Brain pericyte (primary cell): ENCODE measurements around the gene SHROOM1.

Experiments used
- DNase-seq: peaks from one replicate; pipeline ENCODE4 v3.0.0-alpha.2; 2012; ENCODE audit warnings: low read depth, low spot score

SHROOM1 gene

DNA sequence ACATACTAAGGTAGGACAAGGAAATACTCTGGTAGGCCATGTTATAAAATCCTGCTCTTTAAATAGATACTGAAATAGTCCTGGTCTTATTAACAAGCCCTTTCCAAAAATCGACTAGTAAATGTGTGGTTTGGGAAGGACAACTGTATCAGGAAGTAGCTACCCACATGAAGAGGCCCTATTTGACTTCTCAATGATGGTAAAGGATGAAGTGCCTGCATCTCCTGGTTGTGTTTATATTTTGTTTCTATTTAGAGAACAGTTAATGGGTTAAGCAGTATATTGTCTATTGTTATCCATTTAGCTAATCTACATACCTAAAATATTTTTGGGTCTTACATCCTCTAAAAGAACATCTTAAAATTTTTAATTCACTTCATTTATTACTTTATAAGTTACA is 23.3 kb upstream of the SHROOM1 start:
- DNase-seq = no peak

DNA sequence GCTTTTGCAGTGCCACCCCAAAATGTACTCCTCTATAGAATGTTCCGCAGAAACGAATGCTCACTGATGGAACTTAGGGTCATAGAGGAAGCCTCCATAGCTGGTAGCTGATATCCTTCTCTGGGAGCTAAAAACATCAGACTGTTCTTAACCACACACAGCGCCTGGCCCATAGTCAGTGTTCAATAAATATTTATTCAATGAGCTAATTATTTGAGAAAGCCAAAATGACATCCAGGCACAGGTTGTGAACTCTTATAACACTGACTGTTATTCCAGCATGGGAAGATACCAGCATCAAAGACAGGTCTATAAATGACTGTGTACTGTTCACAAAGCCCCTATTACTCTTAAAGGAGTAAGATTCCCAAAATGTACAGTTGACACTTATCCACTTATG is 22.9 kb upstream of the SHROOM1 start:
- DNase-seq = no peak

- no peak for DNase-seq
These were observed 19.6 kb upstream of the SHROOM1 start for GRCh38 chr5:132850066-132850465.

GRCh38 chr5:132849347-132849746 is 18.9 kb upstream of the SHROOM1 start:
- DNase-seq = no peak

DNA sequence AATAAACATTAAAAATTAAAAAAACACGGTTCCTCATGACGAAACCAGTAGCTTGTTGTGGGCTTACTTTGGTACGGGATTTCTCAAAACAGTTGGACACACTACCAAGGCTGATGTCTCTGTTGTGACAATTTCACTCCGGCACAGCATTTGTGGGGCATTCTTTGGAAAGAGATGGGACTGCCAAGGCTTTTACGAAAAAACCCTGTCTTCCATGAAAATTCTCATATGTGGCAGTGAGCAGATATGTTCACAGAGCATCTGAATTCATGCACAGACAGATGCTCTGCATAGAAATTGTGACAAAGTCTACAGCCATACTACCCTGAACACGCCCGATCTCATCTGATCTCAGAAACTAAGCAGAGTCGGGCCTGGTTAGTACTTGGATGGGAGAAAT is 17.8 kb upstream of the SHROOM1 start:
- no peak for DNase-seq

- DNase-seq = no peak
These were observed 10.9 kb upstream of the SHROOM1 start for GRCh38 chr5:132841305-132841704.

- DNase-seq = no peak
These were observed 10.4 kb upstream of the SHROOM1 start for GRCh38 chr5:132840896-132841295.

GRCh38 chr5:132840313-132840712 is 9.9 kb upstream of the SHROOM1 start:
- DNase-seq = no peak

GRCh38 chr5:132839426-132840301 is 9.2 kb upstream of the SHROOM1 start:
- DNase-seq = no peak

GRCh38 chr5:132838516-132839282 is 8.3 kb upstream of the SHROOM1 start:
- DNase-seq = no peak

DNA sequence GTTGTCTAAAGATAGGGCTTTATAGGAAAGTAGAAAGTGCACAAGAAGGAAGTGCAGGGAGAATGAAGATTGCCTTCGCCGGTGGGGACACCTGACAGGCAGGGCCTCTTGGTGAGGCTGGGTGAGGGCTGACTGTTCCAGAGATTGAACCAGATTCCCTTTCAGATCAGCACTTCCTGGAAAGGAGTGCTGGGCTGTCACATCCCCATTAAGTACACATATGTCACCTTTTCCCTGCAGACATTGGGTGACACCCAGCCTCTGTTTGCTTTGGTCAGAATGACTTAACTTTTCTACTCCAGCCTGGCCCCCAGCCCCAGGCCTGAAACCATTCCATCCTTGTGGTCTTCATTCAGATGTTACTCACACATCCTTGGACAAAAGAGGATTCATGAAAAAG is 7.4 kb upstream of the SHROOM1 start:
- no peak for DNase-seq

DNA sequence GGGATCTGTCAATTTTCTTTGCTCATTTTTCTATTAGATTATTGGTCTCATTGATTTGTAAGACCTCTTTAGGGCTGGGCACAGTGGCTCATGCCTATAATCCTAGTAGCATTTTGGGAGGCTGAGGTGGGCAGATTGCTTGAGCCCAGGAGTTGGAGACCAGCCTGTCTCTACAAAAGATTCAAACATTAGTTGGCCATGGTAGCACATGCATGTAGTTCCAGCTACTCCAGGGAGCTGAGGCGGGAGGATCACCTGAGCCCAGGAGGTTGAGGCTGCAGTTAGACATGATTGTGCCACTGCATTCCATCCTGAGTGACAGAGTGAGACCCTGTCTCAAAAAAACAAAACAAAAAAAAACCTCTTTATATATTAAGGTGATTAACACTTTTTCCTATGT is 6.4 kb upstream of the SHROOM1 start:
- DNase-seq = no peak

DNA sequence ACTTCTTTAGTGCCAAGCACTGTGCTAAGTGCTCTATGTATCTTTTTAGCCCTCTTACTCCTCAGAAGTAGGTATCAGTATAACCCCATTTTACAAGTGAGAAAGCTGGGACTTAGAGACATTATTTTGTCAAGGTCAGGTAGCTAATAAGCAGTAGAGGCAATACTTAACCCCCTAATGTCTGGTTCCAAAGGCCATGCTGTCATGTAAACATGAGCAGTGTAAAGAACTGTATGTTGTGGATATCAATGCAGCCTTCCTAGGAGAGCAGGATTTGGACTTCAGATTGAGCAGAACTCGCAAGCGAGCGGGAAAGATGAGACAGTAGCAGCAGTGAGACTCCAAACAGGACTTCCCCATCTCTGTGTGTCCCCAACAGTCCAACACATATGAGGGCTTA is 3.6 kb upstream of the SHROOM1 start:
- DNase-seq = no peak

- no peak for DNase-seq
These were observed 2.2 kb upstream of the SHROOM1 start for GRCh38 chr5:132832612-132833011.

- DNase-seq = no peak
These were observed 831 bp upstream of the SHROOM1 start for GRCh38 chr5:132831095-132831860.

DNA sequence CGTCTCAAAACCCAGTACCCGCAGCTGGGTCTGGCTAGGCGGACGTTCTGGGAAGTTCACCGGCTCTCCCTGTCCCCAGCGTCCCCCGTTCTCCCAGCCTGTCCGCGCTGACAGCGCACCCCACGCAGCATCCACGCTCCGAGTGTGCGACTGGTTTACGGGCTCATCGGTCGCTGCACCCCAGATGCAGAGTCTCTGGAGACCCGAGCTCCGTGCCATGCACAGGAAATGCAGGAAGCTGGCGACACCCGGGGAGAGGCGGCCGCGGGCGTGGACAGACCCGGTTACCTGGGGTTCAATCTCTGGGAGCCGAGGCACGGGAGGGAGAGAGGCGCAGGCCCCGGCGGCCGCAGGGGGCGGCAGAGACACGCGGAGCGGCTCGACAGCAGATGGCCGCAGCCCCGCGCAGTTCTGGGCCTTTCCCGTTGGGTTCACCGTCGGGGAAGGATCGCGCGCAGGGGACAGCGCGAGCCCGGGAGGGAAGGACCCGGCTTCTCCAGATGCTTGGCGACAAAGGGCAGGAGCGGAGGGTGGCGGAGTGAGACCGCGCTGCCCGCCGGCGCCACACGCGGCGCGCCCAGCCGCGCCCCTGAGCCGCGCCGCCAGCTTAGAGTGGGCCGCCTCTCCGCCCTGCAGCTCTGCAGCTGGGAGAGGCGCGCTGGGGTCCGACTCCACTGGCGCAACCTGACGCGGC is 558 bp downstream of the SHROOM1 start:
- no peak for DNase-seq

GRCh38 chr5:132828846-132829494 is 1.5 kb downstream of the SHROOM1 start:
- no peak for DNase-seq

- DNase-seq = no peak
These were observed 2.3 kb downstream of the SHROOM1 start for GRCh38 chr5:132827943-132828673.

DNA sequence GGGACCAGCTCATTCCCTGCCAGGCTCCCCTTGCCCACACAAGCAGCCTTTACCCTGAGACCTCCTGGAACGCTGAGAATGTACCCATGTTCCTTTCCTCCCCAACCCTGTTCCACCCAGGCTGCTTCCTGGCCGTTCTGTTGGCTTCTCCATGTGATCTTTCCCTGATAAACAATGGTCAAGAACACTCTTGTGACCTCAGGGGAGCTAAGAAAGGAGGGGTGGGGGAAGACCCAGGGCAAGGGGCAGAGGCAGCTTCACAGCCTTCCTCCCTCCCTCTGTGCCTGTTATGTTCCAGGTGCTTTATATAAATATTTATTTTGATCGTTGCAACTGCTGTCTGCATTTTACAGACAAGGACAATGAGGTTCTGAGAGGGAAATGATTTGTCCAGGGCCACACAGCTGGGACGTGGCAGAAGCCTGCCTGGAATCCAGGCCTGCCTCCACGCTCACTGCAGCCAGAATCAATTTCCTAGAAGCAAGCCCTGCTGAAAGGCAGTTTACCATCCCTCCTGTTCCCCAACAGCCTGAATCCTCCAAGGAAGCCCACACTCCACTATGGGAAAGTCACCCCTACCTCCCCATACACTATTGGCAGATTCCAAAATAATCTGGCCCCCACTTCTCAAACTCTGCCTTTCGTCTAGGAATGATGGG is 3.9 kb downstream of the SHROOM1 start:
- no peak for DNase-seq

GRCh38 chr5:132825834-132826391 is 4.5 kb downstream of the SHROOM1 start:
- DNase-seq = no peak
